HS-27A (cell line): ENCODE measurements around the gene ZNF839.
"Not testable (repeated sequence)": the region's sequence is repeated elsewhere in the genome, so short reads cannot be mapped to it uniquely, and the experiment has no call there.

Experiments
- DNase-seq: peaks from one replicate; pipeline ENCODE4 v3.0.0-alpha.2; 2012; ENCODE audit warnings: low read depth, missing footprints

The ZNF839 gene

GRCh38 chr14:102319351-102320032, at the start of gene ZNF839:
Gene ZNF839, plus strand, starts transcription at chr14:102319746. Its CDS starts 20 bp downstream, at chr14:102319766.
- DNase-seq: no peak

GRCh38 chr14:102272392-102272791, 47.2 kb upstream of the ZNF839 start:
- DNase-seq: peak; percentile 51

DNA sequence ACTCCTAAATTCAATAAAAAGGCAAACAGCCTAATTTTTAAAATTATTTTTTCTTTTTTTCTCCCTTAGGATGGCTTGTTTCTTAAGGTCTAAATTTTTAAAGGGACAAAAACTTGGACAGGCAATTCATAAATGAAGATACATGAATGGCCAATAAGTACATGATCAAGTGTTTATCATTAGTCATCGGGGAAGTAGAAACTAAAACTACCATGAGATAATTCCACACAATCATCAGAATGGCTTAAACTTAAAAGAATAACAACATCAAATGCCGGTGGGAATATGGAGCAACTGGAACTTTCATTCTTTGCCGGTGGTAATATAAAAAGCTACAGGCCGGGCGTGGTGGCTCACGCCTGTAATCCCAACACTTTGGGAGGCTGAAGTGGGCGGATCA, 43.7 kb upstream of the ZNF839 start:
- DNase-seq: no peak

DNA sequence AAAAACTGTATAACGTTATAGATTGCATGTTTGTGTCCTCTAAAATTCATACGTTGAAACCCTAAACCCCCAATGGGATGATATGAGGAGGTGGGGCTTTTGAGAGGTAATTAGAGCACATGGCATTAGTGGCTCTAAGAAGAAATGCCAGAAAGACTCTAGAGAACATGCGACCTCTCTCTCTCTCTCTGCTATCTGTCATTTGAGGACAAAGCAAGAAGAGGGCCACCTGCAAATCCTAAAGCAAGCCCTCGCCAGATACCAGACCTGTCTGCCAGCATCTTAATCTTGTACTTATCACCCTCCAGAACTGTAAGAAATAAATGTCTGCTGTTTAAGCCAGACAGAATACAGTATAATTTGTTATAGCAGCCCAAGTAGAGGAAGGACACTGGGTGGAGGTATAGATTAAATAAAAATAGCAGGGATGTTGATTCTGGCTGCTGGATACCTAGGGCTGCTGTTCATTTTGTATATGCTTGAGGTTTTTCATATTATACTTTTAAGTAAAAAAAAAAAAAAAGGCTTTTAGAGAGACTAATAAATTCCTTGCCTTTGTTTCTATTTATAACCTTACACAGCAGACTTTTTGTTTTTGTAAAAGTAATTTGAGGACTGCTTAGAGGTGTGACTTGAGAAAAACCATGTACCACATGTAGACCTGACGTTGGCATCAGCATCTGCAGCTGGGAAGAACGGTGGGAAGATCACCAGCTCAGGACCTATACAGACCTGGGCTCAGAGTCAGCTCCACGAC, 41.5 kb upstream of the ZNF839 start:
- DNase-seq: no peak

- DNase-seq: no peak
Measured at GRCh38 chr14:102278631-102278935, 41.0 kb upstream of the ZNF839 start.

DNA sequence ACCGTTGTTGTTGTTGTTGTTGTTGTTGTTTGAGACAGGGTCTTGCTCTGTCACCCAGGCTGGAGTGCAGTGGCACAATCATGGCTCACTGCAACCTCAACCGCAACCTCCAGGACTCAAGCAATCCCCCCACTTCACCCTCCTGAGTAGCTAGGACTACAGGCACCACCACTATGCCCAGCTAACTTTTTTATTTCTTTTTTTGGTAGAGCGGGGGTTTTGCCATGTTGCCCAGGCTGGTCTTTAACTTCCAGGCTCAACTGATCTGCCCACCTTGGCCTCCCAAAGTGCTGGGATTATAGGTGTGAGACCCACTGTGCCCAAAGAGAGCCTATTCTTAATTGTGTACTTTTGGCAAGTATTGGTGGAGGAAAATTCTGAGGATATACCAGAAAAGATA, 40.3 kb upstream of the ZNF839 start:
- no peak for DNase-seq

- DNase-seq: peak; percentile 99
Measured at GRCh38 chr14:102279688-102280348, 39.7 kb upstream of the ZNF839 start.

GRCh38 chr14:102280376-102280962, 39.1 kb upstream of the ZNF839 start:
- peak; percentile 98 for DNase-seq

DNA sequence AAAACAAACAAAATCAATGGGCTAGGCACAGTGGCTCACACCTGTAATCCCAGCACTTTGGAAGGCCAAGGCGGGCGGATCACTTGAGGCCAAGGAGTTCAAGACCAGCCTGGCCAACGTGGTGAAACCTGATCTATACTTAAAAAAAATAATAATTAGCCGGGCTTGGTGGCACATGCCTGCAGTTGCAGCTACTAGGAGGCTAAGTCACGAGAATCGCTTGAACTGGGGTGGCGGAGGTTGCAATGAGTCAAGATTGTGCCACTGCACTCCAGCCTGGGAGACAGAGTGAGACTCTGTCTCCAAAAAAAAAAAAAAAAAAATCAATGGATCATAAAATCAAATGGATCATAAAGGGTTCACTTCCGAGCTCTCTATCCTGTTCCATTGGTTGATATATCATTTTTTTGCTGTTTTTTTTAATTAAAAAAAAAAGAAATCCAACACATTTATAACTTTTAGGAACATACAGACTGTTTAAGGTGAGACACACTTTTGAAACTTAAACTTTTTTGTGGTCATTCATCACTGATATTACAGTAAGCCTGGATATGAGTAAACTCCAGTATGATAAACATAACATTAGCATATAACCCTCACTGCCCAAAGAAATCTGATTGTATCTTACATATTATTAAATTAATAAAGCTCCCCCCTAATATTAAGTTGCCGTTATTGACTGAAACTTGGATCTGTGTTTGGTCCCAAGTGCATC, 36.6 kb upstream of the ZNF839 start:
- no peak for DNase-seq

GRCh38 chr14:102283631-102284129, 35.9 kb upstream of the ZNF839 start:
- no peak for DNase-seq

GRCh38 chr14:102285106-102285505, 34.4 kb upstream of the ZNF839 start:
- no peak for DNase-seq

GRCh38 chr14:102288139-102288538, 31.4 kb upstream of the ZNF839 start:
- no peak for DNase-seq

GRCh38 chr14:102292441-102292840, 27.1 kb upstream of the ZNF839 start:
- DNase-seq: no peak

GRCh38 chr14:102293781-102294180, 25.8 kb upstream of the ZNF839 start:
- no peak for DNase-seq

DNA sequence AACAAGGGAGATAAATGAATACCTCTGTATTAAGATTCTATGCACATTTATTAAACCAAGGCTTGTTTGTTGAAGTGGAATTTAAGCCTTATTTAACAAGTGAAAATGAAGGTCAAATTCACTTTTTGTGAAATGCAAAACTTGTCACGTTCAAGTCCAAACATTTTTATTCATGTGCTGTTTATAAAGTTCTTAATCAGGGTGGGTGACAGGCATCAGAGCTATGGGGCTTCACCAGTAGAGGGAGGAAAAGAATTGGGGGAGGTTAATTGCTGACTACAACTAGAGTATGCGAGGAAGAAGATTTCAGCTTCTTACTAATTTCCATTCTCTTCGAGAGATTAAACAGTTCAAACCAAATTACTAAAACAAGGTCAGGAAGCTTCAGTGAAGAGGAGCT, 24.3 kb upstream of the ZNF839 start:
- no peak for DNase-seq

GRCh38 chr14:102297436-102298170, 21.9 kb upstream of the ZNF839 start:
- no peak for DNase-seq

- not testable (repeated sequence) for DNase-seq
Measured at GRCh38 chr14:102298303-102299070, 21.1 kb upstream of the ZNF839 start.

DNA sequence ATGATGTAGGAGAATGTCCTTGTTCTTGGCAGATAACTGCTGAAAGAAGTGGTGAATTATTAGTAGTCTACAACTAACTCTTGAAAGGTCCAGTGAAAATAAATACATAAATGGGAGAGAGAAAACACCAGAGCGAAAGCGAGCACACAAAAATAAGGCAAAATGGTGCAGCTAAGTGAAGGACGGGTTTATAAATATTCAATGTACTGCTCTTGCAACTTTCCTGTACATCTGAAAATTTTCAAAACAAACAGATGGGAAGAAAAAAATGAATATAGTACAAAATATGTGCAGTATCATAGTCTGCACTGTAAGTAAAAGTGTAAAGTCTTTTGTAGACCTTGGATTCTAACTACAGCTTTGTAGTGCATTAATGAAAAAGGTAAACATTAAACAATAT, 15.9 kb upstream of the ZNF839 start:
- DNase-seq: no peak

- DNase-seq: peak; percentile 89
Measured at GRCh38 chr14:102304611-102305506, 14.7 kb upstream of the ZNF839 start, which contains the start of gene MOK. Gene MOK, minus strand, starts transcription at chr14:102305164. Its CDS starts 196 bp downstream, at chr14:102304968.
